NCI-H2029 treated with DMSO at 0.1 percent for 48 hours (cell line): ENCODE results near the gene FPR2.
"Not testable (repeated sequence)": the region's sequence is repeated elsewhere in the genome, so short reads cannot be mapped to it uniquely, and the experiment has no call there.

ENCODE experiments used
- DNase-seq: peaks from one replicate; lab custom pipeline; 2025; lab: John Stamatoyannopoulos, UW

The FPR2 gene

DNA sequence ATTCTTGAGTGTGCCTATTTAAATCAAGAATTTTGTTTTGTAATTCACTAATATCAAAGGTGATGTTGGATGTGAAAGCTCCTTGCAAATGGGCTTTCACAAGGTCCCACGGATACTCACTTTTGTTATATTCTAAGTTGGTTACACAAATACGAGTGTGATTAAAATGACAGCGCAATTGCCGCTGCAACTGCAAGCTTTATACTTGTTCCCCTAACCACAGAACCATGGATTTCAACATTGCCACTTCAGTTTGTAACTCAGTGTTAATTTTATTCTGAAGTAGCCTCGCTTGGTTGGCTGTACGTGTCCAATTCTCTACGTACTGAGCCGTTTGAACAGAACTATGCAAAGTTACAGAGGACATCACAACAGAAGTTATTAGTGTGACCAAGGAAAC lies 44.4 kb downstream of the FPR2 start:
- not testable (repeated sequence) for DNase-seq

- not testable (repeated sequence) for DNase-seq
These were observed 45.6 kb downstream of the FPR2 start for GRCh38 chr19:51806571-51806970.

- no peak for DNase-seq
These were observed 46.2 kb downstream of the FPR2 start for GRCh38 chr19:51807111-51807701.

DNA sequence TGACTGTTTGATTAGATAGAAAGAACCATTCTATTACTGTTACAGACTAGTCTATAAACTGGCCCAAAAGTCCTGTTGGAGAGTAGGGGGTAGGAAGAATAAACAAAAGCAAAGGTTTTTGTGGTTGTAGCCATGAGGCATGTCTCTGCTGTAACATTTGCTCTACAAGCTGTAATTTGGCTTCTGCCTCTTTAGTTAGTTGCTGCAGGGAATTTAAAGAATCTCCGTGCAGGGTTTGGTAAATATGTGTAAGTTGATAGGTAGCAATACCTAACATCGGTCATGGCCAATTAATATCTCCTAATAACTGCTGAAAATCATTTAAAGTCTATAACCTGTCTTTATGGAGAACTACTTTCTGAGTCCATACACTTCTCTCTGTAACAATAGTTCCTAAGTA lies 46.9 kb downstream of the FPR2 start:
- DNase-seq: no peak

DNA sequence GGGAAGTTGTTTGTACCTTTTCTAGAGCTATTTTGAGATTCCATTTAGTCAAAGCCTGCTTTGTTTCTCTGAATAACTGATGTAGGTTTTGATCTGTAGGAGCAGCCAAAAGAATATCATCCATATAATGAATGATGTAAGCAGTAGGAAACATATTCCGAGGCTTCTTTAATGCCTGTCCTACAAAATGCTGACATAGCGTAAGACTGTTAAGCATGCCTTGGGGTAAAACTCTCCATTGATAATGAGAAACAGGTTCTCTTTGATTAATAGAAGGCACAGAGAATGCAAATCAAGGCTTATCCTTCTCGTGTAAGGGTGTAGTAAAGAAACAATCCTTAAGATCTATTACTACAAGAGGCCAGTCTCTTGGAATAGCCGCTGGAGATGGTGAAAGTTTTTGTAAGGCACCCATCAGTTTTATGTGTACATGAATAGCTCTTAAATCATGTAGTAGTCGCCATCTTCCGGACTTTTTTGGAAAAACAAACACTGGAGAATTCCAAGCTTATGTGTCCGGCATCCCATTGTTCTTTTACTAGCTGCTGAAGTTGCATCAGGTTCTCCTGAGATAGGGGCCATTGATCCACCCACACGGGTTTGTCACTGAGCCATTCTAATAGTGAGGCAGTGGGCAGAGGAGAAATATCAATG lies 47.5 kb downstream of the FPR2 start:
- DNase-seq: no peak

DNA sequence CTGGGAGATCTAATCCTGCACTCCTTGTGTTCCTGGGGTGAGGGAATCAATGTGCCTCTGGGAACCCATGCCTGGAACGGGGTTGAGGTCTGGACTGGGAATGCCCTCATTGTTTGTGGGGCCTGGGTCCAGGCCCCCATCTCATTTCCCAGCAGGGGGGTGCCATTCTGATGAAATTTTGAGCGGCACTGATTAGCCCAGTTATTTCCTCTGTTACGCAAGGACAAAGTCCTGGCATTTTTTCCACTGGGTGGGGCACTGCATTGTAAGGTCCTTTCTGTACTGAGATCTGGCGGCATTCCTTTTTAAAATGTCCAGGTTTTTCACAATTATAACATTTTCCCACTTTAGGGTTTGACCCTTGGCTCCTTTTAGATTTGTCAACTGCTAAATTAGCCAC lies 48.8 kb downstream of the FPR2 start:
- no peak for DNase-seq

DNA sequence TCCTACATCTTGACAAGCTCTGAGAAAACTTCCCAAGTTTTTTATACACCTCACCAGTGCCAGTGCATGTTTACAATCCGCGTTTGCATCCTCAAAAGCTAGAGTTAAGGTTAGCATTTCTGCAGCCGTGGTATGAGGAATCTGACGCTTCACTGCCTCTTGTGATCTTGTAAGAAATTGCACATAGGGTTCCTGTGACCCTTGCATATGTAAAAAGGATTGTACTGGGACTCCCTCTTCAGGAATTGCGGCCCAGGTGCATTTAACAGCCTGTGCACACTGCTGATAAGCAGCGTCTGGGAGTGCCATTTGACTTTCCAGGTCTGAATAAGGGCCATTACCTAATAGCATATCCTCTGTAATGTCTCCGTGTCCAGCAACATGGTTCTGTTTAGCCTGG lies 49.2 kb downstream of the FPR2 start:
- no peak for DNase-seq

DNA sequence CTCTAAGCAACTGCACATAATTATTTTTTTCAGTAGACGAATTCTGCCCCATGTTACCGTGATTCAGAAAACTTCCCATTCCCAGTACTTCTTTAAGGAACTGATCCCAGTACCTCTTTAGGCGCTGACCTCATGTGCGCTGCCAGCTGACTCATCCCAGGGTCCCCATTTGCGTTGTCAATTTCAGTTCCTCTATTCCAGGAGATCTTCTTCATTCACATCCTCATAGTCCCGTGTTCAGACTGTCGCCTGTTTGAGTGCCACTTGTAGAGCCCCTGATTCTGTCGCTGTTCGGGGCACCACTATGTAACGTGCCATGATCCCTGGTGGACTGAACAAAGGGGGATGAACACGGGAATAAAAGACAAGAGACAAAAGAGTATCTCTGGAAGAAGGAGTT lies 50.4 kb downstream of the FPR2 start:
- DNase-seq: no peak

DNA sequence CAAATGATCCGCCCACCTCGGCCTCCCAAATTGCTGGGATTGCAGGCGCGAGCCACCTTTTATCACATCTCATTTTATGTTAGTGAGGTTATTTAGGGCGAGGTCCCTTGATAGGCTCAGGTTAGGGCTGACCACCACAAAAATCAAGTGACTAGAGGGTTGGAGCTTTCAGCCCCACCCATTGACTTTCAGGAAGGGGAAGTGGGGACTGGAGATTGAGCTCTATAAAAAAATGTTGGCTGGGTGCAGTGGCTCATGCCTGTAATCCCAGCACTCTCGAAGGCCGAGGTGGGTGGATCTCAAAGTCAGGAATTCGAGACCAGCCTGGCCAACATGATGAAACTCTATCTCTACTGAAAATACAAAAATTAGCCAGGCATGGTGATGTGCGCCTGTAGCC lies 54.1 kb downstream of the FPR2 start:
- DNase-seq: no peak

GRCh38 chr19:51816711-51817110 lies 55.7 kb downstream of the FPR2 start:
- no peak for DNase-seq

DNA sequence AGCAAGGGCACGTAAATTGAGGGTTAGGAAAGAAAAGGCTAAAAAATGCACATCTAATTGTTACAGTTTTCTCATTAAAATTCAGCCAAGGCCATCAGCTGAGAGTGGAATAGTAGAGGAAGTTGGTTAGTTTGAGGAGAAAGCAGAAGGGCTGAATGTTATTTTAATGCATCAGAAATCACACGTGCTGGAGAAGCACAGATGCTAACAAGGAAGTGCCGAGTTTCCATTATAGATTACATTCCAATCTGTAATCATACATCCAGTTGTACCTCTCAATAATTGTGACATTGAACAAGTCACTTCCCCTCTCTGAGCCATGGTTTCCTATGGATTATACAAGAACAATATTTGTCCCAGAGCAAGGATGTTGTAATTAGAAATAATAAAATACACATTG lies 59.0 kb downstream of the FPR2 start:
- no peak for DNase-seq
